HG02973 (cell line): Measurements from ENCODE around the gene MAGI2.
"Not testable (repeated sequence)": the region's sequence is repeated elsewhere in the genome, so short reads cannot be mapped to it uniquely, and the experiment has no call there.

Source experiments
- ATAC-seq: cut with Tn5 transposase; IDR thresholded peaks from one replicate; pipeline ENCODE4 v1.9.1; 2021; ENCODE audit warnings: moderate library complexity; ENCODE audit not compliant: unreplicated experiment

MAGI2 gene

GRCh38 chr7:78587443-78588044 is 865.9 kb downstream of the MAGI2 start:
- ATAC-seq, result no peak

DNA sequence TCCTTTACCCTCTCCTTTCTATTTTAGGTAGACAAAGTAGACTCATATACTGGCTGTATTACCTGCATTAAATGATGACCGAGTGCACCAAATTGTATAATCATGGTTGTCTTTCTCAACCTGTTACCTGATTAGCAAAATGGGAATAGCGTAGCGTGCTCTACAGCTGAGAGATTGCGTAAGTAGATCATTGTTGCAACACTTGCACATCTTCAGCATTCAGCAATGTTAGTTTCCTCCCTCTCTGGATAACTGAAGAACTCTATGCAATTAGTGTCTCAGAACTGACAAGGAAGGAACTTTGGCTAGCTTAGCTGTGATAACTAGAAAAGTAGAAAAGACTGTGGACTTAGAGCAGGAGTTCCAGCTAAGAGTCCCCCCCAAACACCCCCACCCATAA is 867.5 kb downstream of the MAGI2 start:
- ATAC-seq, result no peak

- ATAC-seq, result no peak
Observed at GRCh38 chr7:78578686-78579085, 874.8 kb downstream of the MAGI2 start.

- ATAC-seq, result not testable (repeated sequence)
Observed at GRCh38 chr7:78577174-78577952, 876.1 kb downstream of the MAGI2 start.

- no peak for ATAC-seq
Observed at GRCh38 chr7:78576236-78576635, 877.2 kb downstream of the MAGI2 start.

DNA sequence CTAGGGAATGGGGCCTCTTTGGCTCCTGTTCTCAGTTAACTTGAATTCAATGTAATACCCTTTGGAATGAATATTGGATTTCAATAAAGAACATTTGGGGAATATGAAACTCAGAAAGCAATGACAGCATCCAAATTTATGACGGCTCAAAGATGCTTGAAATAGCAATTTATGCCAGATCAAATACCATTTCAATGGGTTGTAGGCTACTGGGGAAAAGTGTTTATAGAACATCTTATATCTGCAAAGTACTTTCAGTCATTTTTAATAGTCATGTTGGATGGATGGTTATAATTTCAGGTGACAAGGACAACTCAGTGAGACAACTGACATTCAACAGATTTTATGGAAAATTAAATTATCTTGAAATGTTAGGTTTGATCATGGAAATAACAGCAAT is 882.2 kb downstream of the MAGI2 start:
- ATAC-seq, result no peak

DNA sequence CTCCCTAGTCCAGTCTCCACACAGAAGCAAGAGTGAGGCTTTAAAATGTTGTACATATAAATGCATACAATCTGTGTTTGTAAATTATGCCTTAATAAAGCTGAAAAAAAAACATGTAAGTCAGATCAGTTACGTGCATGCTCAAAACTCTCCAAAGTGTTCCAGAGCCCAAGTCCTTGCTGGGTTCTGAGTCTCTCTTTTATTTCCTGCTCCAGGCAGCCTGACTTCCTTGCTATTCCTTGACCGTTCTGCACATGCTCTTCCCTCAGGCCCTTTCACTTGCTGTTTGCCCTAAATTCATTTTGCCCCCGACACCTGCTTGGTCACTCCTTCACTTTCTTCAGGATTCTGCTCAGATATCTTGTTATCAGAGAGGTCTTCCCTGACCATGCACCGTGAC is 884.8 kb downstream of the MAGI2 start:
- ATAC-seq, result no peak

DNA sequence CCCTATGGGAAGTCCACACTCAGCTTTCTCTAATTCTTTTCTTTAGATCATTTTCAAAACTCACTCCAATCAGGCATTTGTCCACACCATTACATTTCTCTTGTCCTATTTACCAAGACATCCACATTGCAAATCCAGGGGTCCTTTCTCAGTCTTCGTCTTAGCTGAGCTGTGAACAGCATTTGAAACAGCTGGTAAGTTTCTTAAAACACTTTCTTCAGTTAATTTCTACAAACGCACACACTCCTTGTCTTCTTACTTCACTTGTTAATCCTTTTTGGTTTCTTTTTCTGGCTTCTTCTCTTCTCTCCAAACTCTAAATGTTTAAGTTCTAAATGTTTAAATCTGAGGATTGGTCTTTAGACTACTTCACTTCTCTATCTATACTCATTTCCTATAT is 885.6 kb downstream of the MAGI2 start:
- ATAC-seq, result no peak

GRCh38 chr7:78565784-78566183 is 887.7 kb downstream of the MAGI2 start:
- ATAC-seq, result no peak

GRCh38 chr7:78563191-78563590 is 890.3 kb downstream of the MAGI2 start:
- no peak for ATAC-seq

DNA sequence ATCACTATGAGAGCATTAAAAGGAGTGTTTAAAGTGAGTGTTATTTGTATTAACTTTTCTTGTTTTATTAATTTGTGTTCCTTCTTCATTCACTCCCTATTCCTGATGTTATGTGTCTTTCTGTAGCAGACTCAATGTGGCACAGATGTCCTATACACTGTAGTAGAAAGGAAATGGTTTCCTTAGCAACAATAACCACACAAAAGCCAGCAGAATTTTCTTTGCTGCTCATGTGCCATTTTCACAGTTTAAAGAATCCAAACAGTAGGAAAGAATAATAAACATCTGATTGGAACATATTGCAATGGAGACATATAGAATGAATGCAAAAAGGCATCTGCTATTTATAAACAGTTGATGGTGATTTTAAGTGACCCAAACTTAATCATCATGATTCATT is 891.3 kb downstream of the MAGI2 start:
- no peak for ATAC-seq

DNA sequence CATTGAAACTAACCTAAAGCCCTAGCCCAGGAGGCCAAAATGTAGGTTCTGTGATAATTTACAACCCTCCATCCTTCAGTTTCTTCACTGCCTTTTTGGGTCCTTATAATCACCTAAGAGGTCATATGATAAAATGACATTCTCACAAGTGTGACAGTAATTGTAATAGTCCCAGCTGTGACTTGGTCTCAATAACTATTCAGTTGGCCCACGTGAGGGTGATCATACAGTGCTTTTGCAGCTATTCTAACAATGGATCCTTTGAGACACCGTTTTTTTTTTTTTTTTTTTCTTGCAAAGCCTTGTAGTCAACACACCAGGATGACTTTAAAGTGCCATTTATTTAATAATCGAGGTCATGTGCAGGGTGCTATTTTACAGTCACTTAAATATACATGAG is 894.9 kb downstream of the MAGI2 start:
- ATAC-seq, result no peak

DNA sequence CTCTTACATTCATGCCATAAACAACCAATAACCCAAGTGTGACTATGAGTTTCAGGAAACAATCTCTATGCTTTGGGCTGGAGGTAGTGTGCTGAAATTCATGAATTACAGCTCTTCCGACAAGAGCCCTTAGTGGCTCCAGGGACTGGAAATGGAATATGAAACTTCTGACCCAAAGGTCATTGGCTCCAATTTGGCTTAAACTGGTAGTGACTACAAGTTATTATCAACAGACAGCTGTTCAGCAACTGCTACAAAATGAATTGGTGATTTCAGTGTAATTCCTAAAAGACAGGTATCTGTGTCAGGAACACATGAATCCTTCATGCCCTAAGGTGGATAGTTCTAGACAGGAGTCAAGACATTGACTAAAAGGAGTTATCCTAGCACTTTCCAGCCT is 909.5 kb downstream of the MAGI2 start:
- no peak for ATAC-seq

DNA sequence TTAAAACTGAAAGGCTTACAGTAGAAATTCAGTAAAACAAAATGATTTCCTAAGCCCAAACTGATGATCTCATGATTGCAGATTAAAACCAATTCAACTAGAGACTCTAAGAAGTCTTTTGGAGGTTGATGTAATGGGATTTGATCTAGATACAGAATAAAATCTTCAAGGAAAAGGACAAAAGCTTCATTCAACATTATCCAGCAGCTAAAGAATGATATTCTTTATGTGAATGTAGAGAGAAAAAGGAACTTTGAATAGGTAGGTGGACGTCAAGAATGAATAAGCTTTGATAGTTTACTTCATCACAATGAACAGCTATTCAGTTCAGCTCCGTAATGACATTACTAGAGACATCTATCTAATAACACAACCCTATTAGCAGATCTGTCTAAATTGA is 910.5 kb downstream of the MAGI2 start:
- no peak for ATAC-seq

- no peak for ATAC-seq
Observed at GRCh38 chr7:78542541-78542940, 910.9 kb downstream of the MAGI2 start.

- ATAC-seq, result no peak
Observed at GRCh38 chr7:78539825-78540224, 913.6 kb downstream of the MAGI2 start.

GRCh38 chr7:78535655-78536054 is 917.8 kb downstream of the MAGI2 start:
- no peak for ATAC-seq

- no peak for ATAC-seq
Observed at GRCh38 chr7:78530351-78530750, 923.1 kb downstream of the MAGI2 start.

- no peak for ATAC-seq
Observed at GRCh38 chr7:78529392-78529791, 924.1 kb downstream of the MAGI2 start.

DNA sequence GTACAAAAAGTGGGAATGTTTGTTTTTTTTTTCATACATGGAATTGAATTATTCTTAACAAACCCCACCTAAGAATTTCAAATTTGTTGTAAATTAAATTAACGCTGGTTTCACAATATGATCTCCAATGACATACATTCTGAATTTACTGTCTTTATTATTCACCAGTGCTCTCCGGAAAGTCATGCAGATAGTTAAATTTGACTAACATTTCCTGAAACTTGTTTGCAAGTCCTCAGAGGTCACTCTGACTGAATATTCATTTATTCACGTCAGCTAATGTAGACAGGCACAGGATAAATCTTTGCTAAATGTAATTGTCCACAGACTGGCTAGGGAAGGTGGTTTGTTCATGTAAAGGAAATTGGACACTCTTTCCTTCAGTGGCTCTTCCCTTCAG is 924.5 kb downstream of the MAGI2 start:
- no peak for ATAC-seq

DNA sequence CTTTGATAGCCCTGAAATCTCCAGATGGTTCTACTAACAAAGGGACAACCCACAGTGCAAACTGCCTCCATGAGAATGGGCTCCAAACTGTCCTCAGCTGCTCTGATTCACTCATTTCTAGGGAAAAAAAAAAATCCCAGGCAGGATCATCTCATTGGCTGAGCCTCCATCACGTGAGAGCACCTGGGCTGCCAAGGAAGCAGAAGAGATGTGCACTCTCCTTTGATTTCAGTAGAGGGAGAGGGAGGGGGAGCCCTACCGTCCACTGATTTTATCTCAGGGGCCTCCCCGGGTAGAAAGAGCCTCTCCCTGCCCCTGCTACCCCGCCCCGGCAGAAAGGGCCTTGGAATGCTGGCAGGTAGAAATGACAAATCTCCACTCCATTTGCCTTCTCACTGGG is 929.5 kb downstream of the MAGI2 start:
- ATAC-seq, result no peak

- ATAC-seq, result no peak
Observed at GRCh38 chr7:78521961-78522360, 931.5 kb downstream of the MAGI2 start.

GRCh38 chr7:78516450-78516849 is 937.0 kb downstream of the MAGI2 start:
- no peak for ATAC-seq
